GM15510 (cell line): ENCODE results near the gene DCAF8L2.

Experiments
- POLR2A ChIP-seq: IDR thresholded peaks from 3 replicates; pipeline ENCODE4 v1.6.1; 2011; ENCODE audit warnings: borderline replicate concordance; ENCODE audit not compliant: insufficient read length; ENCODE audit errors: extremely low read depth

The DCAF8L2 gene

GRCh38 chrX:27626066-27626465 is 35.9 kb downstream of the DCAF8L2 start:
- no peak for TF ChIP-seq POLR2A

- TF ChIP-seq POLR2A = no peak
Measured at GRCh38 chrX:27633328-27633727, 43.2 kb downstream of the DCAF8L2 start.

GRCh38 chrX:27656581-27656980 is 66.4 kb downstream of the DCAF8L2 start:
- no peak for TF ChIP-seq POLR2A

- no peak for TF ChIP-seq POLR2A
Measured at GRCh38 chrX:27660878-27661277, 70.7 kb downstream of the DCAF8L2 start.

- no peak for TF ChIP-seq POLR2A
Measured at GRCh38 chrX:27671234-27671633, 81.1 kb downstream of the DCAF8L2 start.

GRCh38 chrX:27674491-27674890 is 84.3 kb downstream of the DCAF8L2 start:
- no peak for TF ChIP-seq POLR2A

GRCh38 chrX:27675493-27675892 is 85.3 kb downstream of the DCAF8L2 start:
- no peak for TF ChIP-seq POLR2A

DNA sequence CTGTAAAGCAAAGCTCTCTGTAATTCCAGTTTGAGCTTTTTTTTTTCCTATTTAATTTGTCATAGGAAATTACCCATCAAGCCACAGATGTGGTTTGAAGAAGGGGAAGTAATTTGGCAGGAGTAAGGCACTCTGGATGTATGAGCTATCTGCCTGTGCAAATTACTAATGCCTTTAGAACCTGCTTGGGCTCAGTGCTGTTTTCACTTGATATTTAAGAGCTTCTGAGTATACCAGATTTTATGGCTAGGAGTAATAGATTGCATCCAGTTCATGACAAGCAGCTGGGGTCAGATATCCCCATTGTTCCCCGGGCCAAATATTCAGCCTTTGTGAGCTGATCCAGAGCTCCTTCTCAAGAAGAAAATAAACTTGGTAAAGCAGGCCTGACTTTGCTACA is 89.1 kb downstream of the DCAF8L2 start:
- TF ChIP-seq POLR2A = no peak

DNA sequence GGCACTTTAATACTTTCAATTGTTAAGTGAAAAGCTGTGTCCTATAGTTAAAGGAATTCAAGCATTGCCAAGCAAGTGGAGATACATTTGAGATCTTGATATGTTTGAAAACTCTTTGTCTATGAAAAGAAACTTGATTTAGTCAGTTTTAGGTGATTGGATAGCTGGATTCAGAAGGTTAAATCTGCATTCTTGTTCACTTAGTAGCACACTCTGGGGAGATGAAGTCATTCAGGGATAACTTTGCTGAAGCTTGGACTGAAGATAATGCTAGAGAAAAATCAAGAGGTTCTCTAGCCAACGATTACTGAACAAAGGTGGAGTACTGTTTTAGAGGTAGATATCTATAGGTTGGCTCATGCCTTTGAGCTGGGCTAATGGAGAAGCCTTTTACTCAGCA is 90.6 kb downstream of the DCAF8L2 start:
- TF ChIP-seq POLR2A = no peak

DNA sequence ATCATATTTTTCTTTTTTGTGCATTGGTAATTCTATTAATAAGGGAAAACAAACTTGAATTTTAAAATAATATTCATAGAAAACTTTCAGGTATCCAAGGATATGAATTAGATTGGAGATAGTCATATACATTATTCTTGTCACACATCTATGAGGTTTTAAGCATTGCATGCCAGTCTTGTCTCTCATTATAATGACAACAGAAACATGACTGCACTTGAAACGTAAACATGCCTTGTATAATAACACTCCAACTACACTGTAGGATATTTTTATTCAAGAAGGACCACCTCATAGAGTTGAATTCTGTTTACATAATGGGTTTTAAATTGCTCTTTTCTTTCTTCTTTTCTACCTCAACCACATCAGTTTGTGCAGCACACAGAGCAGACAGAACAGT is 104.5 kb downstream of the DCAF8L2 start:
- no peak for TF ChIP-seq POLR2A

DNA sequence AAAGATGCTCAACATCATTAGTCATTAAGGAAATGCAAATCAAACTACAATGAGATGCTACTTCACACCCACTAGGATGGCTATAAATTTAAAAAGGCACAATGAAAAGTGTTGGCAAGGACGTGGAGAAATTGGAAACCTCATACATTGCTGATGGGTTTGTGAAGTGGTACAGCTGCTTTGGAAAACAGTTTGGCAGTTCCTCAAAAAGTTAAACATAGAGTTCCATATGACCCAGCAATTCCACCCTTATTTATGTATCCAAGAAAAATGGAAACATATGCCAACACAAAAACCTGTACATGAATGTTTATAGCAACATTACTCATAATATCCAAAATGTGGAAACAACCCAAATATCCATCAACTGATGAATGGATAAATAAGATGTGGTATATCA is 116.4 kb downstream of the DCAF8L2 start:
- TF ChIP-seq POLR2A = no peak

DNA sequence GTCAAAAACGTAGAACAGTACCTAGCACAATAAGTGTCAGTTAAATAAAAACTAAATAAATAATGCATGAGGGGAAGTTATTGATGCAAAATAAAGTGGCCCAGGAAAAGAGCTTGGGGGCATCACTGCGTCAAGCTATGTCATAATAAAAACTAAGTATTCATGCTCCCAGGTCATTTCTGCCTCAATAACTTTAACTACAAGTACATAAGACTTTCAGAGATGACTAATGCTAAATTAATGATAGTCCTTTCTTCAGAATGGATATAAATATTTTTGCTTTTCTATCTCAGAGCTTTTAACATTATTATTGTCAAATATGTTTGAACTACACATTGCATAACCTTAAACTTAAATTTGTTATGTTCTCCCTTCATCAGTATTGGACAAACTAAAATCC is 125.5 kb downstream of the DCAF8L2 start:
- no peak for TF ChIP-seq POLR2A

DNA sequence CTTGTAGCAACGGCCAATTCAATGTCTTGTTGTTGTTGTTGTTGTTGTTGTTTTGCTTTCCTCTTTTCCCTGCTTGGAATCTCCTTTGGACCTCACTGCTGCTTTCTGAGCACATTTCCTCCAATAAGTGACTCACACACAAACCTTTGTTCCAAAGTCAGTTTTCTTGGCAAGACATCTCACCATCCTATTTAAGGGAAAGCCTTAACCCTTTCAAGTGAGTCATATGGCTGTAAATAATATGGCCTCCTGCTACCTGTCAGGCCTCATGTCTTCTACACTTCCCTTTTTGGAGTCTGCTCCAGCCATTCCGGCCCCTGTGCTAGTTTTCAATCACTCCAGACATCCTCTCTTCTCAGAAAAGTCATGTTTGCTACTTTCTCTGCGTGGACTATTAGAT is 138.1 kb downstream of the DCAF8L2 start:
- TF ChIP-seq POLR2A = no peak

DNA sequence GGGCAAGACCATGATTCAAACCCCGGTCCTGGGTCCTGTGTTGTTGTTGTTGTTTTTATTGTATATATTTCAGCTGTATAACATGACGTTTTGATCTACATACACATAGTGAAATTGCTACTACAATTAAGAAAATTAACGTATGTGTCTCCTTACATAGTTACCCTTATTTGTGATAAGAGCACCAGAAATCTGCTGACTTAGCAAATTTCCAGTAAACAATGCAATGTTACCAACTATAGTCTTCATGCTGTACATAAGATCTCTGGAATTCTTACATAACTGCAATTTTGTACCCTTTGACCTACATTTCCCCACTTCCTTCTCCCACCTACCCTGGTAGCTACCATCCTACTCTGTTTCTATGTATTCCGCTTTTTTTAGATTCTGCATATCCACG is 141.8 kb downstream of the DCAF8L2 start:
- TF ChIP-seq POLR2A = no peak

DNA sequence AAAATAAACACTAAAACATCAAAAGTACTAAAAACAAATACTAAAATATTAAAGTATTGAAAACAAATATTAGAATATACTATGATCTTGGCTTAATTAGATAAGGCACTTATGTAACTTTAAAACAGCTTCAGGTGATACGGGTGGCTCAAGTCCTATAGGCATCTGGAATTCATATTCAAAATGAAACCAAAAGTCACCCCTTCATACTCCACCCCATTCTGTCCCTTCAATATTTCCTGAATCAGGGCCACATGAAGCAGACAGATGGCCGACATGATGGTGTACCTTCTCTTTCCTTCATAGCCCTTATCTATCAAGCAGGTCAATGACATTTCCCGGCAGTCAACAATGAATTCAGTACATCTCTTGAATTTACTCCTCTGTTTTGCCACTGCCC is 145.8 kb downstream of the DCAF8L2 start:
- no peak for TF ChIP-seq POLR2A

DNA sequence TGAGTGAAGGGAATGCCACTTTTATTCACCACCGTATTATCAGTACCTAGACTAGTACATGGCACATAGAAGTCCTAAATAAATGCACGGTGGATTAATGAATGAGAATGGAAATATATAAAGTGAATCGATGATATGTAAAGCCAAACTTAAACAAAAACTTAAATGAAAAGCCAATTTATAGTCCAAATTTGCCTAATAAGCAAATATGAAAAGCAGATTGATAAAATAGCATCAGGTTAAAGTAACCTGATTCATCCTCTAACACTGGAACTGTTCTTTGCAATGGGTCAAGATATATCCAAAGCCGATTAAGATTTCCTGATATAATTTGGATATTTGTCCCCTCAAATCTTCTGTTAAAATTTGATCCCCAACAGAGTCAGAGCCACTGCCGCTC is 150.8 kb downstream of the DCAF8L2 start:
- no peak for TF ChIP-seq POLR2A

GRCh38 chrX:27746516-27746915 is 156.4 kb downstream of the DCAF8L2 start:
- no peak for TF ChIP-seq POLR2A

DNA sequence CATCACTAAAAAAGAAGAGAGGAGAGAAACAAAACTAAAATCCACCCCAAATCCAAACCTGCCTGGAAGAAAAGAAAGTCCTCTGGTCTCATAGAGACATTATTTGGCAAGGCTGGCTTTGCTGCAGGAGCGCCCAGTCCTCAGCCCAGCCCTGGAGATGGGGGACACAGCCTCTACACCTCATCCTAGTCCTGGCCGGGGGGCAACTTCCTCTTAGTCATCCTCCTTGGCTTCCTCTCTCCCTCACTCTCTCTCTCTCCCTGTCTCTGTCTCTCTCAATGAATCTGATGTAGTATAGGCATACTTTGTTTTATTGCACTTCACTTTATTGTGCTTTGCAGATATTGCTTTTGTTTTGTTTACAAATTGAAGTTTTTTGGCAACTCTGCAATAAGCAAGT is 161.8 kb downstream of the DCAF8L2 start:
- no peak for TF ChIP-seq POLR2A

DNA sequence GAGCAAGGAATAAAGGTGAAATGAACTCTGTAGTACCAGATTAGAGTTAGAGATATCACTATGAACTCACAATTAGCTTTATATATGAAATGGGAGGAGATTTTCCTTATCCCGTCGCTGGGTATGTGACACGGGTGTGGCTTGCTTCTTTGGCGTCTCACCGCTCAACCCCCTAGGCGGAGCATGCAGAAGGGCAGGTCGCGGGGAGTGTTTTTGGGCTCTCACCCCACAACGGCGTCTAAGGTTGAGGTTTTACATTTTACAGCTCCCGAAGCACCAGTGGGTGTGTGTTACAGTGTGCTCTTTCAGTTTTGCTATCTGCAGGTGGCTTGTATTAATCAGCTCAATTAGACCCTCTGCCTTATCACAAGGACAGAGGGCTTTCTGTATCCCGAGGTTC is 175.6 kb downstream of the DCAF8L2 start:
- no peak for TF ChIP-seq POLR2A

DNA sequence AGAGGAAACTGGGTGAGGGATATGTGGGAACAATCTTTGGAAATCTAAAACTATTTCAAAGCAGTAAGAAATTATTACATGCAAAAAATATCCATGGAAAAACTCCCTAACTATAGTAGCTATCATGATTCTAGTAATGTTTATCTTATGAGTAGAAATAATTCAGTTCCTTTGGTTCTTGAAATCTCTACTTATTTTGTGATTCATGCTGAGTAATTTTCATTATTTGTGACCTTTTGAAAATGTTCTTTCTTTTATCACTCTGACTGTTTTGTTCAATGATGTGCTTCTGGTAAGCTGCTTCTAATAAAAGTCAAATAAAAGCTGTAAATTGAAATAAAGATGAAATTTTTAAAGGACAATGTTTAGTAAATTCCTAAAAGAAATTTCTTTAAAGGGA is 177.2 kb downstream of the DCAF8L2 start:
- no peak for TF ChIP-seq POLR2A
